Suppressor macrophage treated with lipopolysaccharide for 1 hour (primary cell): Measurements from ENCODE around the gene MBOAT2.

Source experiments
- DNase-seq, 3 donors: peaks; one replicate each; pipeline ENCODE4 v3.0.0-alpha.2; 2020 to 2022

Gene MBOAT2

GRCh38 chr2:8851811-8852560 is 151.5 kb downstream of the MBOAT2 start:
- peak in 1 of 3 donors; percentile 21 for DNase-seq

GRCh38 chr2:8850845-8851487 is 152.5 kb downstream of the MBOAT2 start:
- no peak for DNase-seq

GRCh38 chr2:8849327-8849726 is 154.2 kb downstream of the MBOAT2 start:
- no peak for DNase-seq

GRCh38 chr2:8848328-8849100 is 155.0 kb downstream of the MBOAT2 start:
- DNase-seq: no peak

- DNase-seq: no peak
These were observed 156.1 kb downstream of the MBOAT2 start for GRCh38 chr2:8847400-8847799.

GRCh38 chr2:8841932-8842331 is 161.6 kb downstream of the MBOAT2 start:
- DNase-seq: peak; percentile 41 to 58 (median 58)

- DNase-seq: no peak
These were observed 162.9 kb downstream of the MBOAT2 start for GRCh38 chr2:8840475-8841091.

GRCh38 chr2:8839189-8839965 is 164.1 kb downstream of the MBOAT2 start:
- DNase-seq: no peak

- DNase-seq: no peak
These were observed 165.7 kb downstream of the MBOAT2 start for GRCh38 chr2:8837795-8838140.

GRCh38 chr2:8836971-8837794 is 166.3 kb downstream of the MBOAT2 start, which contains the start of gene KIDINS220:
Gene KIDINS220 (minus strand): TSS chr2:8837613. CDS start chr2:8827093, 10,520 bp downstream.
- DNase-seq: peak; percentile 90 to 96 (median 94)

- no peak for DNase-seq
These were observed 168.2 kb downstream of the MBOAT2 start for GRCh38 chr2:8835279-8835678.

- no peak for DNase-seq
These were observed 169.6 kb downstream of the MBOAT2 start for GRCh38 chr2:8833853-8834252.

- no peak for DNase-seq
These were observed 172.0 kb downstream of the MBOAT2 start for GRCh38 chr2:8831516-8831915.

- DNase-seq: no peak
These were observed 175.8 kb downstream of the MBOAT2 start for GRCh38 chr2:8827729-8828128.

GRCh38 chr2:8822218-8822617 is 181.3 kb downstream of the MBOAT2 start:
- DNase-seq: peak; percentile 25 to 62 (median 60)

- DNase-seq: peak; percentile 48 to 61 (median 53)
These were observed 181.9 kb downstream of the MBOAT2 start for GRCh38 chr2:8821276-8822217.

- DNase-seq: no peak
These were observed 183.5 kb downstream of the MBOAT2 start for GRCh38 chr2:8819948-8820347.

GRCh38 chr2:8819194-8819593 is 184.3 kb downstream of the MBOAT2 start:
- no peak for DNase-seq

- no peak for DNase-seq
These were observed 186.3 kb downstream of the MBOAT2 start for GRCh38 chr2:8817221-8817620.
